Spleen (tissue), 11 donors: ENCODE data around the gene BOD1L1. TPM values are rescaled to one million over a fixed set of nuclear protein-coding genes. Genes with fewer than 3 reads are reported as not detected.

ENCODE experiments used
- DNase-seq: peaks from one replicate; pipeline ENCODE4 v3.0.0-alpha.2; 2020
- H3K27ac ChIP-seq, 8 donors: fragments of 200-600 bp; sonication (generic) in 7 of 8; 1 replicate in 4 of 8; 2 replicates in 4 of 8; pipeline versions ENCODE4 v1.5.0 to v1.8.0; 2016 to 2021; ENCODE audit warnings: inconsistent platforms in 4 of 8, mild to moderate bottlenecking in 4 of 8, moderate library complexity in 1 of 8
- H3K27me3 ChIP-seq, 7 donors: fragments of 200-600 bp; sonication (generic) in 6 of 7; replicated peaks in 1 of 7; 1 replicate in 4 of 7; 2 replicates in 3 of 7; pipeline versions ENCODE4 v1.5.0 to v1.8.0; 2016 to 2021; ENCODE audit warnings: inconsistent platforms in 3 of 7, mild to moderate bottlenecking in 1 of 7
- H3K36me3 ChIP-seq, 6 donors: fragments of 200-600 bp; sonication (generic) in 5 of 6; 1 replicate in 4 of 6; 2 replicates in 2 of 6; pipeline versions ENCODE4 v1.5.0 to v1.8.0; 2016 to 2021; ENCODE audit warnings: inconsistent platforms in 2 of 6
- H3K4me1 ChIP-seq, 6 donors: fragments of 200-600 bp; sonication (generic) in 5 of 6; 1 replicate in 3 of 6; 2 replicates in 3 of 6; pipeline versions ENCODE4 v1.5.0 to v1.8.0; 2016 to 2021; ENCODE audit warnings: inconsistent platforms in 3 of 6
- H3K4me3 ChIP-seq, 8 donors: fragments of 200-600 bp; sonication (generic) in 7 of 8; 1 replicate in 4 of 8; 2 replicates in 4 of 8; pipeline versions ENCODE4 v1.5.0 to v1.8.0; 2016 to 2021; ENCODE audit warnings: inconsistent platforms in 4 of 8, mild to moderate bottlenecking in 4 of 8, moderate library complexity in 2 of 8
- H3K9me3 ChIP-seq, 8 donors: fragments of 200-600 bp; sonication (generic) in 7 of 8; 1 replicate in 4 of 8; 2 replicates in 4 of 8; pipeline versions ENCODE4 v1.5.0 to v1.8.0; 2016 to 2021; ENCODE audit warnings: inconsistent platforms in 4 of 8
- POLR2A ChIP-seq, 3 donors: fragments of 450-650 bp; IDR thresholded peaks; one replicate each; pipeline ENCODE4 v1.5.1; 2017; ENCODE audit warnings: antibody characterized with exemption in 3 of 3, mild to moderate bottlenecking in 1 of 3
- POLR2AphosphoS5 ChIP-seq, 3 donors: sonication (generic); formaldehyde crosslinking; IDR thresholded peaks; one replicate each; pipeline ENCODE4 v1.5.1; 2017; ENCODE audit warnings: antibody characterized with exemption in 3 of 3
- WGBS, 5 donors: extraction: QIAGEN DNeasy Blood & Tissue Kit in 3 of 5; methylation state at CpG; one replicate each; pipeline versions ENCODE4 v1.1.5 to v1.1.7; 2013 to 2018; 5-methylcytosine and 5-hydroxymethylcytosine counted together
- intact Hi-C: fragments of 100-400 bp; cut with DNase I; formaldehyde crosslinking; loops from one replicate; pipeline ENCODE4 v1.15.0; 2023; ENCODE audit warnings: low total_unique reads
- polyA plus RNA-seq, 3 donors: library from polyadenylated mRNA; stranded (reverse); fragments of 200-250 nt; gene quantifications; one replicate each; pipeline ENCODE4 v1.2.1, GENCODE V29; 2013
- total RNA-seq, 7 donors: library from RNA; depleted of rRNA in 3 of 7; stranded (reverse); fragments of >200 nt in 3 of 7; fragmentation: NEBNext Ultra II Directional in 4 of 7; extraction: Animal tissue kit (Norgen Biotek cat#: 25700) in 4 of 7; gene quantifications; one replicate each; pipeline versions ENCODE4 v1.1.0 to v1.2.1, GENCODE V29; 2016 to 2021
- TF ChIP-seq, protein P1 (sequence below), 11 experiments: fragments of 200-600 bp in 7 of 11; fragments of 450-650 bp in 4 of 11; sonication (generic) in 4 of 11; IDR thresholded peaks in 8 of 11; conservative IDR thresholded peaks in 3 of 11; 1 replicate in 7 of 11; 2 replicates in 4 of 11; pipeline versions ENCODE4 v1.4.0 to v1.8.0; 2016 to 2021; ENCODE audit warnings: antibody characterized with exemption in 11 of 11, inconsistent platforms in 4 of 11, mild to moderate bottlenecking in 1 of 11
- donor health status: healthy with polysubstance abuse.
- donor health status: DM: no; HTN: no; CAD: no; lungs with moderate emphysema.
- donor health status: DM: no; HTN: no; CAD: no.
- donor health status: Bipolar disorder and iron deficiency.
- donor health status: healthy.
- donor health status: DM: no; HTN: no; CAD: no.
- donor health status: DM: yes; HTN: yes; CAD: no.

The BOD1L1 gene
- total and polyA plus RNA-seq, 10 donors = 16.2 to 83.3 (median 69.4) TPM

DNA sequence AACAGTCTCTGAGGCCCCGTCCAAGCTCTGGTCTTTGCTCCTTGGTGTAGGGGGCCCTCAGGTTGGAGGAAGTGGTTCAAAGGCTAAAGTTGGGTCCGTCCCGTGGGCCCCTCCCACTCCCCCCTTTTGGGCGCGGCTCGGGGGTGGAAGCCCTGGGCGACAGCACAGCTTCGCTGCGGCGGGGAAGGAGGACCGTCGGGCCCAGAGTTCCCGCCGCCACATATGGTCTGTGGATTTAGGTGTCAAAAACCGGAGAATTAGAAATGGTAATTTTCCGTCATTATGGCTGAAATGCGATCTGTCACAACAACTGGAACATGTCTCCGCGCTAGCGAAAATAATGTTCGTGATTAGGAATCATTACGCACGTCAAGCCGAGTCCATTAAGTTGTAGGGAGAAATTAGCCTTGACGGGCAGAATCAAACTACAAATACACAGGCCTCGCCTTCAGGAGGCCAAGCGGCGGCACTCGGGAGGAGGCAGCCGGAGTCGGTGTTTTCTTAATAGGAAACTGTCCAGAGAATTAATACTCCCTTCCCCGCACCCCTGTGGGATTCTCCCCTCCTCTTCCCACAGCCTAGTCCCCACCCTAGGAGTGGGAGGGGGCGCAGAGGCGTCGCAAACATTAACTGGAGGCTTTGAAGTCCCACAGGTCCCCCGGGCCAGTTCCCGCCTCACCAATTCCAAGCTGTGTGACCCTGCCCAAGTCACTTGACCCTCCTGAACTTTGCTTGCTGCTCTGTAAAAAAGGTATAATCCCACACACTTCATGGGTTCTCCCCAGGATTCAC is 98.2 kb downstream of the BOD1L1 start:
- Histone ChIP-seq H3K27ac (no peak overlapping the region), H3K27me3 (peaks cover 9 to 100% (median 96%) of the 10 kb centered on the region in 7 donors), H3K4me3 (peak overlapping the region in 1 of 8 donors; percentile 44), H3K36me3 (no peaks in the 10 kb centered on the region), H3K4me1 (peaks cover 0 to 50% (median 28%) of the 10 kb centered on the region in 6 donors), H3K9me3 (peaks cover 0 to 17% (median 8%) of the 10 kb centered on the region in 8 donors)
- WGBS, 5 donors = 14 to 18% (median 15%) methylated on average over 36 to 37 of the region's 37 CpGs
- DNase-seq = no peak
- TF ChIP-seq POLR2A (IDR thresholded peaks at IDR 0.05) = no peak
- intact Hi-C loops = no loop called here

DNA sequence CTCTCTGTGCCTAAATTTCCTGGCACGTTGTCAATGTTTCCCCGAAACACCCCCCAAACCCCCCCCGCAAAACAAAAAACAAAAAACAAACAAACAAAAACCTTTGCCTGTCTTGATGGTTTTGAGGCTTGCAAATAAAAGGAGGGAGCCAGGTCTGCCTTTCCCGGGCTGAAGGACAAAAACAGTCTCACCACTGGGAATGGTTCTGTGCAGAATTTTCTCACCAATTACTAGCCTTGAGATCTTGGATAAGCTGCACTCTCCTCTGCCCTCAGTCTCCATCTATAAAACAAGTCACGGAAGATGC is 98.8 kb downstream of the BOD1L1 start:
- peaks cover 0 to 50% (median 28%) of the 10 kb centered on the region in 6 donors for H3K4me1 ChIP-seq
- peaks cover 0 to 23% (median 13%) of the 10 kb centered on the region in 8 donors for H3K9me3 ChIP-seq
- 14 to 21% (median 15%) methylated on average over 4 to 5 of the region's 5 CpGs for WGBS, 5 donors
- H3K4me3 ChIP-seq = peak overlapping the region in 1 of 8 donors; percentile 44
- peaks cover 9 to 100% (median 96%) of the 10 kb centered on the region in 7 donors for H3K27me3 ChIP-seq
- TF ChIP-seq POLR2A (IDR thresholded peaks at IDR 0.05) (no peak), POLR2AphosphoS5 (IDR thresholded peaks at IDR 0.05) (no peak)
- TF ChIP-seq, protein P1, sequence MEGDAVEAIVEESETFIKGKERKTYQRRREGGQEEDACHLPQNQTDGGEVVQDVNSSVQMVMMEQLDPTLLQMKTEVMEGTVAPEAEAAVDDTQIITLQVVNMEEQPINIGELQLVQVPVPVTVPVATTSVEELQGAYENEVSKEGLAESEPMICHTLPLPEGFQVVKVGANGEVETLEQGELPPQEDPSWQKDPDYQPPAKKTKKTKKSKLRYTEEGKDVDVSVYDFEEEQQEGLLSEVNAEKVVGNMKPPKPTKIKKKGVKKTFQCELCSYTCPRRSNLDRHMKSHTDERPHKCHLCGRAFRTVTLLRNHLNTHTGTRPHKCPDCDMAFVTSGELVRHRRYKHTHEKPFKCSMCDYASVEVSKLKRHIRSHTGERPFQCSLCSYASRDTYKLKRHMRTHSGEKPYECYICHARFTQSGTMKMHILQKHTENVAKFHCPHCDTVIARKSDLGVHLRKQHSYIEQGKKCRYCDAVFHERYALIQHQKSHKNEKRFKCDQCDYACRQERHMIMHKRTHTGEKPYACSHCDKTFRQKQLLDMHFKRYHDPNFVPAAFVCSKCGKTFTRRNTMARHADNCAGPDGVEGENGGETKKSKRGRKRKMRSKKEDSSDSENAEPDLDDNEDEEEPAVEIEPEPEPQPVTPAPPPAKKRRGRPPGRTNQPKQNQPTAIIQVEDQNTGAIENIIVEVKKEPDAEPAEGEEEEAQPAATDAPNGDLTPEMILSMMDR (IDR thresholded peaks at IDR 0.05 in 8 of 11, conservative IDR thresholded peaks at IDR 0.05 in 3 of 11) = no peak
- intact Hi-C loops = no loop called here
- no peak overlapping the region for H3K27ac ChIP-seq
- H3K36me3 ChIP-seq = no peaks in the 10 kb centered on the region
- no peak for DNase-seq

DNA sequence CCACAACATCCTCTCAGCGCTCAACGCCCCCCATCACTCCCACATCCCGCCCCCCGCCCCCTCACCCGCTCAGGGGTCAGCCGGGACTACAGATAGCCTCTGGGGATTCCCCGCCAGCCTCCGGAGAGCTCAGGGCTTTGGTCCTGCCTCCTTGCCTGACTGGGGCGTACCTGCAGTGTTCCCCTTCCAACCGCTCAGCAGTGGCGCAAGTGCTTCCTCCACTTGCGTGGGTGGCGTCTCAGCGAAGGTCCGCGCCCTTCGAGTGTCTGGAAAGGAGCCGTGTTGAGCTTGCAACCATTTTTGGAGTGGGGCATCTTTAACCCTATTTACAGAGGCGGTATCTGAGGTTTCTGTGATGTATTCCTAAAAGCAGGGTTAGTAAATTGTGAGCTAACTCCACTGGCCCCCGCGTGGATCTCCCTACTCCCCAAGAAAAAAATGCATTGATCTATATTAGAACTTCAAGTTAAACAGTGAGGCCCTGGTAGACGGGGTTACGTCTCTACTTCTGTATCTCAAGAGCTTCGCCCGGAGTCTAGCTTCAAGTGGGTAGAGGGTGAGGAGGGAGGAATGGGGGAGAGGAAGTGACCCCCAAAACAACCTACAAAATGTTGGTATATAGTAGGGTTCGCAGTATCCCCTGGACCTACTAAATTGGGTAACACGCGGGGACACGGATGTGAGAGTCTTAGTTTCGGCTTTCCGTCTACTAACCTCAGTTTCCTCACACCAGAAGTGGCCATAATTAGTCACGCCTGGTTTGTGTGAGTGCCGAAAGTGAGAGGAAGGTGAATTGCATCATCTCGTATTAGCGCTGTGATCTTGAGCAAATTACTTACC is 99.3 kb downstream of the BOD1L1 start:
- WGBS, 5 donors = 6 to 13% (median 8%) methylated on average over 29 to 35 of the region's 35 CpGs
- H3K9me3 ChIP-seq = peaks cover 0 to 28% (median 15%) of the 10 kb centered on the region in 8 donors
- DNase-seq = peak; percentile 79
- H3K36me3 ChIP-seq = no peaks in the 10 kb centered on the region
- H3K4me3 ChIP-seq = peak overlapping the region in 2 of 8 donors; percentile 6 to 44
- peaks cover 0 to 56% (median 29%) of the 10 kb centered on the region in 6 donors for H3K4me1 ChIP-seq
- TF ChIP-seq POLR2A (IDR thresholded peaks at IDR 0.05) (no peak), POLR2AphosphoS5 (IDR thresholded peaks at IDR 0.05) (no peak)
- TF ChIP-seq, protein P1 (IDR thresholded peaks at IDR 0.05 in 8 of 11, conservative IDR thresholded peaks at IDR 0.05 in 3 of 11) = no peak
- intact Hi-C loops = no loop called here
- peaks cover 7 to 100% (median 97%) of the 10 kb centered on the region in 7 donors for H3K27me3 ChIP-seq
- H3K27ac ChIP-seq = no peak overlapping the region

DNA sequence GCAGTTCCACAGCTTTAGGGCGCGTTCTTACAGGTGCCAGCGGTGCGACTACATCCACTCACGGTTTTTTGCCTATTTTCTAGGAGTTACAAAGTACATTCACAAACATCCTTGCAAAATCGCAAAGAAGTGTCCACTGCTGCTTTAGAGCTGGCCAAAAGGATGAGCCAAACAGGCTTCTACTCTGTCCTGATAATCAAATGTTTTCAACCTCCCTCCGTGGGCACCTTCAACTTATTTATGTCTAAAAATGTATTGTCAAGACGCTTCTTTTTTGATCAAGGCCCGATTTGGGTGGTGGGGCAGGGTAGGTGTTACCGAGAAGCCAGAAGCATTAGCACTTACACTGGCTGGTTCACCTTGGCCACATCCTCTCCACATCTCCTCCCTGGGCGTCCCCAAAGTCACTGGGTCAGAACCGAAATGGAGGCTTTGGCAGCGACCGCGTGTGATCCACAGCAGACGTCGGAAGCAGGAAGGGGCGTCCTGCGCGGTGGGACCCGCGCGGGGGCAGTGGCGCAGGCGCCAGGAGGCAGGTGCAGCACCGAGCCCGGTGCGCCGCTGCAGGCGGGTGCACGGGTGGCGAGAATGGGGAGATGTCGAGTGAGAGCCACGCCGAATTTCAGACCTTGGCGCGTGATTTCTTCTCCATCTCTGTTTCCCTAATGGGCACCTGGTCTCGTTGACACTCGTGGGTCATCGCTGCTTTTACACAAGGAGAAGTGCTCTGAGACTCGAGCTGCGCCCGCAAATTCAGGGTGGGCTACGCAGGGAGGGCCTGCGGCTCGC is 100.1 kb downstream of the BOD1L1 start:
- Histone ChIP-seq H3K36me3 (no peaks in the 10 kb centered on the region), H3K4me3 (peak overlapping the region in 2 of 8 donors; percentile 6 to 44), H3K4me1 (peaks cover 3 to 64% (median 37%) of the 10 kb centered on the region in 6 donors), H3K9me3 (peaks cover 0 to 28% (median 15%) of the 10 kb centered on the region in 8 donors), H3K27ac (no peak overlapping the region), H3K27me3 (peaks cover 7 to 100% (median 97%) of the 10 kb centered on the region in 7 donors)
- TF ChIP-seq POLR2A (IDR thresholded peaks at IDR 0.05) (no peak), POLR2AphosphoS5 (IDR thresholded peaks at IDR 0.05) (no peak)
- TF ChIP-seq, protein P1 (IDR thresholded peaks at IDR 0.05 in 8 of 11, conservative IDR thresholded peaks at IDR 0.05 in 3 of 11) = no peak
- intact Hi-C loops = no loop called here
- DNase-seq = peak; percentile 70
- 9 to 28% (median 11%) methylated on average over 25 to 46 of the region's 46 CpGs for WGBS, 5 donors
